K562 (cell line): ENCODE results near the gene C2orf81.

Experiments used
- BACH1 ChIP-seq: fragments of 200-800 bp; sonication (Bioruptor generic); IDR thresholded peaks from 2 replicates; pipeline ENCODE4 v1.6.1; 2016; ENCODE audit warnings: missing genetic modification characterization, missing compliant biosample characterization
- CREB1 ChIP-seq, 2 experiments: sonication (generic) in 1 of 2; formaldehyde crosslinking in 1 of 2; IDR thresholded peaks; 2 replicates each; pipeline versions ENCODE4 v1.6.1 to v1.8.0; 2012 to 2022; ENCODE audit warnings: inconsistent platforms in 1 of 2, mild to moderate bottlenecking in 1 of 2, missing genetic modification reagents in 1 of 2, moderate library complexity in 1 of 2
- FIP1L1 ChIP-seq: fragments of 200-400 bp; formaldehyde crosslinking; IDR thresholded peaks from 2 replicates; pipeline ENCODE4 v1.6.1; 2018; ENCODE audit warnings: mild to moderate bottlenecking, low read depth, low read length; ENCODE audit not compliant: poor library complexity, severe bottlenecking
- JUND ChIP-seq, 2 experiments: IDR thresholded peaks; 2 replicates in 1 of 2; 3 replicates in 1 of 2; pipeline ENCODE4 v1.6.1; 2011; ENCODE audit warnings: borderline replicate concordance in 2 of 2, low read depth in 2 of 2, low read length in 2 of 2, improper control_type of control experiment in 1 of 2, missing biosample characterization in 1 of 2, missing genetic modification characterization in 1 of 2, missing genetic modification reagents in 1 of 2
- KLF10 ChIP-seq: fragments of 250-450 bp; sonication (Bioruptor Pico); IDR thresholded peaks from 2 replicates; pipeline ENCODE4 v1.6.1; 2021; ENCODE audit warnings: matching md5 sums
- MEF2A ChIP-seq: IDR thresholded peaks from 2 replicates; pipeline ENCODE4 v1.6.1; 2011; ENCODE audit warnings: low read depth, mild to moderate bottlenecking, low read length, moderate library complexity; ENCODE audit not compliant: control insufficient read depth
- ZNF583 ChIP-seq: fragments of 250-450 bp; sonication (Bioruptor Pico); IDR thresholded peaks from 2 replicates; pipeline ENCODE4 v1.4.0; 2020
- TF ChIP-seq, protein P1 (sequence below), 3 experiments: IDR thresholded peaks in 2 of 3; conservative IDR thresholded peaks in 1 of 3; 2 replicates each; pipeline ENCODE4 v1.5.1; 2011 to 2012; ENCODE audit warnings: low read length in 3 of 3, mild to moderate bottlenecking in 3 of 3, control low read depth in 2 of 3, improper control_type of control experiment in 1 of 3, inconsistent platforms in 1 of 3, low read depth in 1 of 3, mixed read lengths in 1 of 3, moderate library complexity in 1 of 3; ENCODE audit not compliant: insufficient read depth in 2 of 3
- TF ChIP-seq, protein P2 (sequence below), 2 experiments: fragments of 450-650 bp; IDR thresholded peaks; 2 replicates each; pipeline ENCODE4 v1.6.1; 2018; ENCODE audit warnings: mild to moderate bottlenecking in 2 of 2, low read depth in 1 of 2; ENCODE audit not compliant: partially characterized antibody in 2 of 2
- TF ChIP-seq, protein P3 (sequence below): sonication (generic); formaldehyde crosslinking; IDR thresholded peaks from 2 replicates; pipeline ENCODE4 v1.8.0; 2022; ENCODE audit warnings: mild to moderate bottlenecking, low read depth, missing genetic modification reagents

DNA sequence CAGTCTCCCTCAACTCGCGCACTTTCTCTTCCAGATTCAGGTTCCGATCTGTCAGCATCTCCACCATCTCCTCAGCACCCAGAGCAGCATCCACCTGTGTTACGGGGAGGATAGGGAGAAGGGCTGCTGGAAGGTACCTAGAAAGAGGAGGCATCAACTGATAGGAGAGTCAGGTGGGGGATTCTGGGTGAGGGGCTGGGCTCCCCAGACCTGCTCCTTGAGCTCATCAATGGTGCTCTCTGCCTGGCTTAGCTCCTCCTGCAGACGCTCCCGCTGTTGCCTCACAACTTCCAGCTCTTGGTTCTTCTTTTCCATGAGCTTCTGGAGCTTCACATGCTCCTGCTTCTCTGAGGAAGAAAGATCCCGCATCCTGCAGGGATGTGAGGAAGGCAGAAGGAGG is 51.4 kb downstream of the C2orf81 start:
- no peak for TF ChIP-seq BACH1 (tag)
- TF ChIP-seq CREB1 (IDR thresholded peaks at IDR 0.05), result no peak
- TF ChIP-seq CREB1 (CRISPR knock-in tag; IDR thresholded peaks at IDR 0.05), result no peak
- no peak for TF ChIP-seq JUND (IDR thresholded peaks at IDR 0.05; ENCODE audit: borderline replicate concordance, low read depth, low read length)
- no peak for TF ChIP-seq JUND (tag; IDR thresholded peaks at IDR 0.05; ENCODE audit: borderline replicate concordance, low read depth, low read length)
- TF ChIP-seq, protein P1, sequence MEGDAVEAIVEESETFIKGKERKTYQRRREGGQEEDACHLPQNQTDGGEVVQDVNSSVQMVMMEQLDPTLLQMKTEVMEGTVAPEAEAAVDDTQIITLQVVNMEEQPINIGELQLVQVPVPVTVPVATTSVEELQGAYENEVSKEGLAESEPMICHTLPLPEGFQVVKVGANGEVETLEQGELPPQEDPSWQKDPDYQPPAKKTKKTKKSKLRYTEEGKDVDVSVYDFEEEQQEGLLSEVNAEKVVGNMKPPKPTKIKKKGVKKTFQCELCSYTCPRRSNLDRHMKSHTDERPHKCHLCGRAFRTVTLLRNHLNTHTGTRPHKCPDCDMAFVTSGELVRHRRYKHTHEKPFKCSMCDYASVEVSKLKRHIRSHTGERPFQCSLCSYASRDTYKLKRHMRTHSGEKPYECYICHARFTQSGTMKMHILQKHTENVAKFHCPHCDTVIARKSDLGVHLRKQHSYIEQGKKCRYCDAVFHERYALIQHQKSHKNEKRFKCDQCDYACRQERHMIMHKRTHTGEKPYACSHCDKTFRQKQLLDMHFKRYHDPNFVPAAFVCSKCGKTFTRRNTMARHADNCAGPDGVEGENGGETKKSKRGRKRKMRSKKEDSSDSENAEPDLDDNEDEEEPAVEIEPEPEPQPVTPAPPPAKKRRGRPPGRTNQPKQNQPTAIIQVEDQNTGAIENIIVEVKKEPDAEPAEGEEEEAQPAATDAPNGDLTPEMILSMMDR (IDR thresholded peaks at IDR 0.05 in 2 of 3, conservative IDR thresholded peaks at IDR 0.05 in 1 of 3; ENCODE audit: insufficient read depth in 2 of 3, low read depth in 1 of 3, low read length in 3 of 3), result no peak
- TF ChIP-seq, protein P2, sequence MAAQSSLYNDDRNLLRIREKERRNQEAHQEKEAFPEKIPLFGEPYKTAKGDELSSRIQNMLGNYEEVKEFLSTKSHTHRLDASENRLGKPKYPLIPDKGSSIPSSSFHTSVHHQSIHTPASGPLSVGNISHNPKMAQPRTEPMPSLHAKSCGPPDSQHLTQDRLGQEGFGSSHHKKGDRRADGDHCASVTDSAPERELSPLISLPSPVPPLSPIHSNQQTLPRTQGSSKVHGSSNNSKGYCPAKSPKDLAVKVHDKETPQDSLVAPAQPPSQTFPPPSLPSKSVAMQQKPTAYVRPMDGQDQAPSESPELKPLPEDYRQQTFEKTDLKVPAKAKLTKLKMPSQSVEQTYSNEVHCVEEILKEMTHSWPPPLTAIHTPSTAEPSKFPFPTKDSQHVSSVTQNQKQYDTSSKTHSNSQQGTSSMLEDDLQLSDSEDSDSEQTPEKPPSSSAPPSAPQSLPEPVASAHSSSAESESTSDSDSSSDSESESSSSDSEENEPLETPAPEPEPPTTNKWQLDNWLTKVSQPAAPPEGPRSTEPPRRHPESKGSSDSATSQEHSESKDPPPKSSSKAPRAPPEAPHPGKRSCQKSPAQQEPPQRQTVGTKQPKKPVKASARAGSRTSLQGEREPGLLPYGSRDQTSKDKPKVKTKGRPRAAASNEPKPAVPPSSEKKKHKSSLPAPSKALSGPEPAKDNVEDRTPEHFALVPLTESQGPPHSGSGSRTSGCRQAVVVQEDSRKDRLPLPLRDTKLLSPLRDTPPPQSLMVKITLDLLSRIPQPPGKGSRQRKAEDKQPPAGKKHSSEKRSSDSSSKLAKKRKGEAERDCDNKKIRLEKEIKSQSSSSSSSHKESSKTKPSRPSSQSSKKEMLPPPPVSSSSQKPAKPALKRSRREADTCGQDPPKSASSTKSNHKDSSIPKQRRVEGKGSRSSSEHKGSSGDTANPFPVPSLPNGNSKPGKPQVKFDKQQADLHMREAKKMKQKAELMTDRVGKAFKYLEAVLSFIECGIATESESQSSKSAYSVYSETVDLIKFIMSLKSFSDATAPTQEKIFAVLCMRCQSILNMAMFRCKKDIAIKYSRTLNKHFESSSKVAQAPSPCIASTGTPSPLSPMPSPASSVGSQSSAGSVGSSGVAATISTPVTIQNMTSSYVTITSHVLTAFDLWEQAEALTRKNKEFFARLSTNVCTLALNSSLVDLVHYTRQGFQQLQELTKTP (IDR thresholded peaks at IDR 0.05; ENCODE audit: low read depth in 1 of 2, partially characterized antibody in 2 of 2), result no peak
- TF ChIP-seq, protein P3, sequence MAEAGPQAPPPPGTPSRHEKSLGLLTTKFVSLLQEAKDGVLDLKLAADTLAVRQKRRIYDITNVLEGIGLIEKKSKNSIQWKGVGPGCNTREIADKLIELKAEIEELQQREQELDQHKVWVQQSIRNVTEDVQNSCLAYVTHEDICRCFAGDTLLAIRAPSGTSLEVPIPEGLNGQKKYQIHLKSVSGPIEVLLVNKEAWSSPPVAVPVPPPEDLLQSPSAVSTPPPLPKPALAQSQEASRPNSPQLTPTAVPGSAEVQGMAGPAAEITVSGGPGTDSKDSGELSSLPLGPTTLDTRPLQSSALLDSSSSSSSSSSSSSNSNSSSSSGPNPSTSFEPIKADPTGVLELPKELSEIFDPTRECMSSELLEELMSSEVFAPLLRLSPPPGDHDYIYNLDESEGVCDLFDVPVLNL (CRISPR knock-in tag), result no peak
- no peak for TF ChIP-seq MEF2A
- no peak for TF ChIP-seq FIP1L1
- no peak for TF ChIP-seq ZNF583 (CRISPR knock-in tag)
- TF ChIP-seq KLF10, result no peak
